ENCODE measurements around the gene NEURL1.

The NEURL1 gene

DNA sequence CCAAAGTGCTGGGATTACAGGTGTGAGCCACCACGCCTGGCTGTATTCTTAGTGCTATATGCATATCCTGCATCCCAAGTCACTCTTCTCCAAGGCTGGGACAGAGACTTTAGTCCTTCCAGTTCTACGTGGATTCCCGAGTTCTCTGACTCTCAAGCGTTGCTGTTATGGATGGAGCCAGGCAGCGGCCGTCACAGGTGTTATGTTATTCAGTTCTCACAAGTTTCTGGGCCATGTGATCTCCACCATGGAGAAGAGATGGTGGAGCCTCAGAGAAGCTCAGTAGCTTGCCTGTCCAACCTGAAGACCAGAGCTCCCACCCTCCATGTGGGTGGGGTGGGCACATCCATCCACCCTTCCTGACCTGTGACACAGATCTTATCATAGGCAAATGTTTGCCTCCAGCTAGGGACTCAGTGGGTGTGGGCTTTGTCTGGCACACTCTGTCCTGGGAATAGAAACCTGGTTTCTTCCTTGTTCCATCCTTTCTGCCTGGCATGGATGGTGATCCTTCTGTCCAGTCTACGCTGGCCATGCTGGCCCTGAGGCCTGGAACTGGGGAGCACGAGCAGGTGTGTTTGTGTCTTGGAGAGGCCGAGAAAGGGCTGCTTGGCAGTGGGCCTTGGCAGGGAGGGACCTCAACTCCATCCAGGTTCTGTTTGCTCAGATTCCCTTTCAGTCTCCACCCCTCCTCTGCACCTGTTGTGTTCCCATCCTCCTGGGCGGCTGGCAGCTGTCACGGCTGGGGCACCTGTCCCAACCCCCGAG, 55.3 kb downstream of the NEURL1 start:
- no peak for DNase-seq

DNA sequence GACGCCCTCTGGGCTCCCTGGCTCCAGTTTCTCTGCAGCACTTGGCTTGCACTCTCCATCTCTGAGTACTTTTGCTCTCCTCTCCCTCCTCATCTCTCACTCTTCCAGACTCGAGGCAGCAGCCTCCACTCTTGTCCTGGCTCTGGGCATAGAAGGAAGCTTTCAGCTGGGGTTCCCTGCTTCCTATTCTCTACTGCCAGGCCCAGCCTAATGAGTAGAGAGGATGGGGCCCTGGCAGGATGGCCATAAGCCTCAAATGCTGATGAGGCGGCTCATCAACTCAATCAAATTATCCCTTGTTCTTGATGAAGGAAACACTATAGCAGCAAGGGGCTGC, 55.8 kb downstream of the NEURL1 start:
- no peak for DNase-seq

DNA sequence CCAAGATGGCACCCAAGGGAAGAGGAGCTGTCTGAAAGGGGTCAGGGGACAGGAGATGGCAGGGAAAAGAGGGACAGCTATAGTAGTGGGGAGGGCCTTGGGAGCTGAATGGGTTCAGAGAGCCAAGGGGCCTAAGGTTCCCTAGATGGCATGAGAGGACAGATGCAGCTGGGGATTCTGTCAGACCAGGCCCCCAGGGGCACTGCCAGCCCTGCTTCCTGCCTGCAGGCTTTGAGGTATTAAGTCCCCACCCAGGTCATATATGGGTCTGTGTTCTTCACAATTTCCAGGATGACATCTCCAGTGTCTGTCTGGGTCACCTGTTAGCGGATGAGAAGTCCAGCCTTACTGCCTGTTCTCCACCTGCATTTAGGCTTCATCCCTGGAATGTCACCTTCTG, 56.7 kb downstream of the NEURL1 start:
- no peak for DNase-seq

GRCh38 chr10:103551619-103552602, 58.4 kb downstream of the NEURL1 start:
- DNase-seq: peak; percentile 27

- DNase-seq: no peak
Measured at GRCh38 chr10:103552856-103553742, 59.6 kb downstream of the NEURL1 start.

DNA sequence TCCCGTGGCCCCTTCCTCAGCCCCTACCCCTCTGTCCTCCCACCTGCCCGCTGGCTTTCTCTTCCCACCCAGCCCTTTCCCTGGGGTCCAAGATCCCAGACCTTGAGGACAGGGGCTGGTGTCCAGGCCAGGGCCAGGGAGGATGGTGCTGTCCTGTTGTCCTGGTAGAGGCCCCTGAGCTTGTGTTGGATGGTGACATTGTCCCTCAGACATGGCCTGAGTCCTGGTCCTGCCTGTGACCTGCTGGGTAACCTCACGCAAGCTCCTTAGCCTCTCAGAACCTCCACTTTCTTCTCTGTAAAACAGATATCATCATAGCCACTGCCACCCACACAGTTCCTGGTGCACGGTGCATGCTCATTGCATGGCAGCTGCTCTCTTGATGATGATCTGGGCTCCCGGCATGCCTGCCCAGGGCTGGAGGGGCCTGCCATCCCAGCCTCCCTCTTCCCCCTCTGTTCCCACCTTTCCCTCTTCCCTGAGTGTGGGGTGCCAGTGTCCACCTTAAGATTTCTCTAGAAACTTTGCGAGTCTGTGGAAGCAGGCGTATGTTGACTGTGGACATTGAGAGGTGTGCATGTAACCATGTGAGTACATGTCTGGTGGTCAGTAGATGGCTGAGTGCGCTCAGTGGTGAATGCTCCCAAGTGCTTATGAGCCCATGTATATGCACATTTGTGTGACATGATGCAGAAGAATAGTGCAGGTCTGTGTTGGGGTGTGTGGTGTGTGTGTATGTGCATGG, 60.4 kb downstream of the NEURL1 start:
- DNase-seq: no peak

GRCh38 chr10:103554488-103555324, 61.2 kb downstream of the NEURL1 start:
- DNase-seq: peak; percentile 13

GRCh38 chr10:103555325-103555649, 61.8 kb downstream of the NEURL1 start:
- no peak for DNase-seq

DNA sequence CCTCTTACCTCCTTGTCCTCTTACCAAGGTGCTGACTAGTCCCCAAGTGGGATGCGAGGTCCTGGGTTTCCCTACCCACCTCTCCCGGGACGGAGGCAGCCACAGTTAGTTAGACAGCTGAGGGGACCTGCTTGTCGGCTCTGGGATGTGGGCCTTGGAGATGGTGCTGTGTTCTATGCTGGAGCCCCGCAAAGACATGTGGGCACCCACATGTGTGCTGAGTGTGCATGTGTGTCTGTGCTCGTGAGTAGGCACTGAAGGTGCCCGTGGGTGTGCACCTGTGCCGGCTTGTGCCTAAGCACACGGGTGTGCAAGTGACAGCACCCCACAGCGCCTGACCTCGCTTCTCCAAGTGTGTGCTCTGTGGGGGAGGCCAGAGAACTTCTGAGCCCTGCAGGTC, 62.2 kb downstream of the NEURL1 start:
- no peak for DNase-seq

DNA sequence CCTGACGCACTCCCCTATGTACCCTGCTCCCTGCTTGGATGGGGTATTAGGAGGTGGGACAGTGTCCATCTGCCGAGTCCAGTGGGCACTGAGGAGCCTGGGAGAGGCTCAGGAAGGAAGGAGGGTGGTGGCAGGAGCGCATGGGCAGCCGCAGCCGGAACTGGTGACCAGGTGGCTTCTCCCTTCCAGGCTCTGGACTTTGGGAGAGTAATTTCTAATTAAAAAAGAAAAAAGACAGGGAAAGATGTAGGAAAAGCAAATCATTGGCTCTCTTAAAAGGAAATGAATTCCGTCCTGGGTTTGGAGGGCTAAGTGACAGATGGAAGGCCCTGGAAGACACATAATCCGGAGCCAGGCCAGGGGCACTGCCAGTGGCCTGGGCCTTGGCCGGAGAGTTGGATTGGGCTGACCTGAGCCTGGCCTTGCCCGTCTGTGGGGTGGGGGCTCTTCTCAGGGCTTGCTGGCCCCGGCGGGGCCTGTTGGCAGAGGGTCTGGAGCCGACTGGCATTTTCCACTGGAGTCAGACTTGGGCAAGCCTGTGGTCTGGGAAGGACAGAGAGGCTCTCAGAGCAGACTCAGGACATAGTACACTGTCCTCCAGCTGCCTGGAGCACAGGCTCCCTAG, 63.0 kb downstream of the NEURL1 start:
- no peak for DNase-seq

DNA sequence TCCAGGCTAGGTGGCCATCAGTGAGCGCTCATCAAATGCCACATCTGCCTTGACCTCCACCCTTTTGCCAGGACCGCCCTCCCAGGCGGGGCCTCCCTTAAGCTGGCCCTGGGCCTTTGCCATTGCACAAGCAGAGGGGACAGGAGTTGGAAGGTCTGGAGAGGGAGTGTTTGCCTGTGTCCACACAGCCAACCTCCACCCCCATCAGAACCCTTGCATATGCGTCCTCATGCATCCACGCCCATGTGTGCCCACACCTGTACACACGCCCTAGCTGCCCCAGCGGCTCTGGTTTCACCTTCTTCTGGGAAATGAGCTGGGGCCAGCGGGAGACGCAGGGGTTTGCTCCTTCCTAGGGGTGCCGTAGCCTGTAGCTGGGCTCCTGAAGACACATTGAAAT, 64.0 kb downstream of the NEURL1 start:
- DNase-seq: no peak

GRCh38 chr10:103558911-103559310, 65.4 kb downstream of the NEURL1 start:
- DNase-seq: no peak

DNA sequence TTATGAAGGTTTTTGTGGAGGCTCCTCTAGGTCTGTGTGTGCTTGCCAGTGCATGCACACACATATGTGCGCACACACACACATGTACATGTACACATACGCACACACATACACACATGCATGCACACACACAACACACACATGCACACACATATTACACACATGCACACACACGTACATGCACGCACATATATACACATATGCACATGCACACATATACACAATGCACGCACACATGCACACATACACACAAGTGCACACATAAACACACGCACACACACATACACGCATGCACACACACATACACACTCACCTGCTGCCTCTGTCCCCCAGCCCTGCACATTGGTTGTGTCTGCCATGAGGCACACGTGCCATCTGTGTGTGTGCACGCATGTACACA, 66.3 kb downstream of the NEURL1 start:
- no peak for DNase-seq

DNA sequence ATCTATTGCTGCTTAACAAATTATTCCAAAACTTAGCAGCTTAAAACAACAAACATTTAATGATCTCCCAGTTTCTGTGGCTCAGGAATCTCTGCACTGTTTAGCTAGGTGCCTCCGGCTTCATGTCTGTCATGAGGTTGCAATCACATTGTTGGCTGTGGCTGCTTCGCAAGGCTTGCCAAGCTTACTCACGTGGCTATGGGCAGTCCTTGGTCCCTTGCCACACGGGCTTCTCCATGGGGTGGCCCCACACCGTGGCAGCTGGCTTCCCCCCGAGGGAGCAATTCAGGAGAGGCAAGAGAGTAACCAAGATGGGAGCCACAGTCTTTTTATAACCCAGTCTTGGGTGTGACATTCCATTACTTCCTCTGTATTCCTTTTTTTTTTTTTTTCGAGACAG, 67.4 kb downstream of the NEURL1 start:
- no peak for DNase-seq

DNA sequence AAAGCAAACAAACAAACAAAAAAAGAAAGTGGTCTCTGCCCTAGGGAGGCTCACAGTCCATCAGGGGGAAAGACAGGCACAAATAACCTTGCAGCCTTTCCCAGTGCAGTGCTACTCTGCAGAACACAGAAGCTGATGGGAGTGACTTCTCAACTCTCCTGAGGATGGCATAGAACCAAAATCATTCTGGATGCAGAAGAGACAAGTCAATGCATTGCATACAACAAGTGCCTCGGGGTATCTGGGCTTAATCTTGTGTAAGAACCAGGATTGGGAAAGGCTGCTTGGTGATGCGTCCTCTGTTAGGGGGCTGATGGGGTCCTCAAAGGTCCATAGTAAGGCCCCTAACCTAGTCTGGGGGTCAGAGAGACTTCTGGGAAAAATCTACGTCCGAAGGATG, 68.9 kb downstream of the NEURL1 start:
- DNase-seq: no peak

- no peak for DNase-seq
Measured at GRCh38 chr10:103563231-103564115, 70.0 kb downstream of the NEURL1 start.

- no peak for DNase-seq
Measured at GRCh38 chr10:103564116-103564501, 70.6 kb downstream of the NEURL1 start.

GRCh38 chr10:103564776-103565520, 71.4 kb downstream of the NEURL1 start:
- DNase-seq: peak; percentile 12

- DNase-seq: no peak
Measured at GRCh38 chr10:103566536-103566935, 73.0 kb downstream of the NEURL1 start.

Measured in CD4-positive, alpha-beta T cell treated with Interleukin-21 for 1 hour (primary cell).